CD14-positive monocyte (primary cell): Measurements from ENCODE around the gene WWOX. TPM values are rescaled to one million over a fixed set of nuclear protein-coding genes. Genes with fewer than 3 reads are reported as not detected.

ENCODE experiments used
- DNase-seq, 3 donors: peaks; one replicate each; pipeline ENCODE4 v3.0.0-alpha.2; 2011 to 2022
- H2AFZ ChIP-seq: 2 replicates; pipeline ENCODE4 v1.6.0; 2012; ENCODE audit warnings: mild to moderate bottlenecking, low read depth, low read length, inconsistent platforms; ENCODE audit not compliant: insufficient read depth, poor library complexity, severe bottlenecking
- H3K27ac ChIP-seq, 2 donors: 1 replicate in 1 of 2; 2 replicates in 1 of 2; pipeline ENCODE4 v1.5.1; 2012 to 2013; ENCODE audit warnings: low read length in 2 of 2, control low read depth in 1 of 2, inconsistent platforms in 1 of 2, low read depth in 1 of 2, mild to moderate bottlenecking in 1 of 2
- H3K27me3 ChIP-seq, 2 donors: one replicate each; pipeline versions ENCODE4 v1.6.0 to v1.6.1; 2011 to 2013; ENCODE audit warnings: low read length in 2 of 2; ENCODE audit not compliant: control insufficient read depth in 2 of 2, insufficient read depth in 2 of 2
- H3K36me3 ChIP-seq, 2 donors: replicated peaks in 1 of 2; 1 replicate in 1 of 2; 2 replicates in 1 of 2; pipeline versions ENCODE4 v1.5.1 to v1.6.1; 2012 to 2013; ENCODE audit warnings: low read length in 2 of 2, control low read depth in 1 of 2, inconsistent platforms in 1 of 2, mild to moderate bottlenecking in 1 of 2; ENCODE audit not compliant: insufficient read depth in 2 of 2, control insufficient read depth in 1 of 2
- H3K4me1 ChIP-seq, 2 donors: 1 replicate in 1 of 2; 2 replicates in 1 of 2; pipeline versions ENCODE4 v1.5.1 to v1.6.1; 2012 to 2013; ENCODE audit warnings: low read length in 2 of 2, control low read depth in 1 of 2, inconsistent platforms in 1 of 2, mild to moderate bottlenecking in 1 of 2, moderate library complexity in 1 of 2; ENCODE audit not compliant: insufficient read depth in 2 of 2, control insufficient read depth in 1 of 2
- H3K4me2 ChIP-seq: replicated peaks from 2 replicates; pipeline ENCODE3; 2012; ENCODE audit warnings: low read length, moderate library complexity, mild to moderate bottlenecking; ENCODE audit not compliant: poor library complexity, severe bottlenecking; ENCODE audit errors: extremely low read depth
- H3K4me3 ChIP-seq, 3 experiments: fragments of 200-600 bp in 1 of 3; sonication (generic) in 1 of 3; replicated peaks in 1 of 3; 1 replicate in 2 of 3; 2 replicates in 1 of 3; pipeline ENCODE4 v1.5.1; 2011 to 2013; ENCODE audit warnings: low read length in 3 of 3, mild to moderate bottlenecking in 3 of 3, control low read depth in 2 of 3, low read depth in 2 of 3, inconsistent platforms in 1 of 3, moderate library complexity in 1 of 3
- H3K79me2 ChIP-seq: 2 replicates; pipeline ENCODE4 v1.6.0; 2012; ENCODE audit warnings: mild to moderate bottlenecking, control low read depth, inconsistent platforms, low read length, moderate library complexity; ENCODE audit not compliant: insufficient read depth
- H3K9ac ChIP-seq: 2 replicates; pipeline ENCODE4 v1.6.0; 2017; ENCODE audit warnings: low read length, mild to moderate bottlenecking; ENCODE audit not compliant: insufficient read depth, poor library complexity, severe bottlenecking
- H3K9me3 ChIP-seq, 2 donors: replicated peaks in 1 of 2; 1 replicate in 1 of 2; 2 replicates in 1 of 2; pipeline versions ENCODE4 v1.5.1 to v1.6.1; 2012 to 2013; ENCODE audit warnings: low read length in 2 of 2, control low read depth in 1 of 2; ENCODE audit not compliant: control insufficient read depth in 1 of 2, insufficient read depth in 1 of 2
- H4K20me1 ChIP-seq: 2 replicates; pipeline ENCODE4 v1.6.0; 2012; ENCODE audit warnings: mild to moderate bottlenecking, low read length, control low read depth, moderate library complexity; ENCODE audit not compliant: insufficient read depth
- H3K27ac Mint-ChIP-seq, 7 donors: one replicate each; pipeline ENCODE4 v1.8.0; 2020; ENCODE audit warnings: mild to moderate bottlenecking in 7 of 7, mixed read lengths in 7 of 7, moderate library complexity in 6 of 7, inconsistent platforms in 2 of 7
- H3K27me3 Mint-ChIP-seq, 3 donors: one replicate each; pipeline ENCODE4 v1.8.0; 2021 to 2022; ENCODE audit warnings: low read depth in 3 of 3, mild to moderate bottlenecking in 3 of 3, mixed read lengths in 3 of 3, moderate library complexity in 3 of 3, inconsistent platforms in 1 of 3
- H3K36me3 Mint-ChIP-seq, 2 donors: one replicate each; pipeline ENCODE4 v1.8.0; 2020; ENCODE audit warnings: mixed read lengths in 2 of 2, inconsistent platforms in 1 of 2, mild to moderate bottlenecking in 1 of 2
- H3K4me1 Mint-ChIP-seq: one replicate; pipeline ENCODE4 v1.8.0; 2020; ENCODE audit warnings: mild to moderate bottlenecking, mixed read lengths
- H3K4me3 Mint-ChIP-seq, 2 donors: one replicate each; pipeline ENCODE4 v1.8.0; 2020; ENCODE audit warnings: mild to moderate bottlenecking in 2 of 2, mixed read lengths in 2 of 2, moderate library complexity in 1 of 2
- H3K9me3 Mint-ChIP-seq, 7 donors: one replicate each; pipeline ENCODE4 v1.8.0; 2020 to 2022; ENCODE audit warnings: mixed read lengths in 7 of 7, mild to moderate bottlenecking in 6 of 7, moderate library complexity in 6 of 7, inconsistent platforms in 2 of 7
- WGBS: methylation state at CpG from one replicate; pipeline ENCODE4 v1.1.5; 2013; ENCODE audit warnings: missing lambda C conversion rate; ENCODE audit not compliant: insufficient coverage; 5-methylcytosine and 5-hydroxymethylcytosine counted together
- intact Hi-C, 2 donors: fragments of 100-400 bp; cut with micrococcal nuclease; formaldehyde crosslinking; loops; one replicate each; pipeline versions ENCODE4 v1.15.0 to v1.15.1; 2023
- polyA plus RNA-seq, 3 donors: library from polyadenylated mRNA; depleted of rRNA in 1 of 3; unstranded in 2 of 3; stranded (reverse) in 1 of 3; fragments of 300-500 nt in 2 of 3; fragments of >200 nt in 1 of 3; fragmentation: Illumina TruSeq in 2 of 3; gene quantifications; 1 replicate in 2 of 3; 2 replicates in 1 of 3; pipeline ENCODE4 v1.2.3, GENCODE V29; 2012 to 2021
- TF ChIP-seq, protein P1 (sequence below): fragments of 200-600 bp; IDR thresholded peaks from one replicate; pipeline ENCODE4 v1.8.0; 2022; ENCODE audit warnings: antibody characterized with exemption, mild to moderate bottlenecking

Gene WWOX
- polyA plus RNA-seq, 3 donors, result 4.0 to 7.0 (median 6.3) TPM

DNA sequence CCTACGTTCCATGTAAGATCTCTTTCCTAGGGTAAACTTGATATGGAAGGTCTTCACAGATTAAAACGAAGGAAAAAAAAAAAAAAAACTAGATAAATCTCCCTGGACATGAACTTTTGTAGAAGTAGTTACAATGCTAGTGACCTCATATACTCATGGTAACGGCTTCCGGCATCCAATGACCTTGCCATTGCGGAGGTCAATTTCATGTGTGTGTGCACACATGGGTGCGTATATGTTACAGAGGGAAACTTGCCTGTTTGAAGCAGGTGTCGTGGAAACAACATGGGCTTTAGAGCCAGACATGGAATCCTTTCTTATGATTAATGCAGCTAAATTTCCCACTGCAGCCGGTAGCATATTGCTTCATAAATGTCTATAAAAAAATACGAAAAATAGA, 1065.6 kb downstream of the WWOX start:
- Histone ChIP-seq H3K27ac (no peak overlapping the region), H3K4me2 (no peak overlapping the region), H3K9ac (no peak overlapping the region), H3K4me3 (no peak overlapping the region), H2AFZ (no peak overlapping the region), H3K9me3 (no peaks in the 10 kb centered on the region), H3K36me3 (no peaks in the 10 kb centered on the region), H3K27me3 (no peaks in the 10 kb centered on the region), H3K4me1 (peaks cover 32 to 33% of the 10 kb centered on the region in 2 donors), H3K79me2 (no peaks in the 10 kb centered on the region), H4K20me1 (no peaks in the 10 kb centered on the region)
- 98% methylated on average over 5 of the region's 9 CpGs for WGBS
- DNase-seq, result no peak
- intact Hi-C loops, result no loop called here
- no peaks in the 10 kb centered on the region for H3K27me3 Mint-ChIP-seq
- peaks cover 0 to 7% (median 1%) of the 10 kb centered on the region in 7 donors for H3K9me3 Mint-ChIP-seq
- TF ChIP-seq, protein P1, sequence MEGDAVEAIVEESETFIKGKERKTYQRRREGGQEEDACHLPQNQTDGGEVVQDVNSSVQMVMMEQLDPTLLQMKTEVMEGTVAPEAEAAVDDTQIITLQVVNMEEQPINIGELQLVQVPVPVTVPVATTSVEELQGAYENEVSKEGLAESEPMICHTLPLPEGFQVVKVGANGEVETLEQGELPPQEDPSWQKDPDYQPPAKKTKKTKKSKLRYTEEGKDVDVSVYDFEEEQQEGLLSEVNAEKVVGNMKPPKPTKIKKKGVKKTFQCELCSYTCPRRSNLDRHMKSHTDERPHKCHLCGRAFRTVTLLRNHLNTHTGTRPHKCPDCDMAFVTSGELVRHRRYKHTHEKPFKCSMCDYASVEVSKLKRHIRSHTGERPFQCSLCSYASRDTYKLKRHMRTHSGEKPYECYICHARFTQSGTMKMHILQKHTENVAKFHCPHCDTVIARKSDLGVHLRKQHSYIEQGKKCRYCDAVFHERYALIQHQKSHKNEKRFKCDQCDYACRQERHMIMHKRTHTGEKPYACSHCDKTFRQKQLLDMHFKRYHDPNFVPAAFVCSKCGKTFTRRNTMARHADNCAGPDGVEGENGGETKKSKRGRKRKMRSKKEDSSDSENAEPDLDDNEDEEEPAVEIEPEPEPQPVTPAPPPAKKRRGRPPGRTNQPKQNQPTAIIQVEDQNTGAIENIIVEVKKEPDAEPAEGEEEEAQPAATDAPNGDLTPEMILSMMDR, result no peak
- peaks cover 35% of the 10 kb centered on the region for H3K4me1 Mint-ChIP-seq
- H3K4me3 Mint-ChIP-seq, result no peak overlapping the region
- H3K36me3 Mint-ChIP-seq, result no peaks in the 10 kb centered on the region
- no peak overlapping the region for H3K27ac Mint-ChIP-seq

DNA sequence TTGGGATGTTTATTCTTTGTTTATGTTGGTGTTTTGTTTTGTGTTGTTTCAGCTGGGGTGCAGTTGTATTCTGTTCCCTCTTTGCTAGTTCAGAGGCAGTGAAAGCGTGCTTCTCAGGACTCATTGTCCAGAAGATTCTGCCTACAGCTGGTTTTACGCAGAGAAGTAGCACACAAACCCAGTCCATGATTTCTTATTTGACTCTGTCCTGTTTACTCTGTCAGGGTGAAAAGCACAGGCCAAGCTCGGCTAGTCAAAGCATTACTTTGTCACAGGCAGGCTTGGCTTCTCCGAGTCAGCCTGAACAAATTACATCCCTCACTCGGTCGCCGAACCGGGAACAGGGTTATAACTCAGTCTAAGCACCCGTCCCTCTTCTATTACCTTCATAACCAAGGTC, 1066.1 kb downstream of the WWOX start:
- Histone ChIP-seq H3K4me3 (no peak overlapping the region), H3K36me3 (no peaks in the 10 kb centered on the region), H3K4me2 (no peak overlapping the region), H3K27ac (no peak overlapping the region), H3K9ac (no peak overlapping the region), H3K27me3 (no peaks in the 10 kb centered on the region), H3K79me2 (no peaks in the 10 kb centered on the region), H3K9me3 (no peaks in the 10 kb centered on the region), H4K20me1 (no peaks in the 10 kb centered on the region), H2AFZ (no peak overlapping the region), H3K4me1 (peaks cover 35 to 36% of the 10 kb centered on the region in 2 donors)
- intact Hi-C loops, result no loop called here
- TF ChIP-seq, protein P1, result no peak
- Mint-ChIP-seq H3K9me3 (peaks cover 0 to 7% (median 1%) of the 10 kb centered on the region in 7 donors), H3K27ac (no peak overlapping the region), H3K36me3 (no peaks in the 10 kb centered on the region), H3K4me1 (peaks cover 40% of the 10 kb centered on the region), H3K4me3 (no peak overlapping the region), H3K27me3 (no peaks in the 10 kb centered on the region)
- DNase-seq, result no peak
- WGBS, result 100% methylated on average over 3 of the region's 9 CpGs
